ENCODE data around the gene TXNL4A.

Gene TXNL4A

DNA sequence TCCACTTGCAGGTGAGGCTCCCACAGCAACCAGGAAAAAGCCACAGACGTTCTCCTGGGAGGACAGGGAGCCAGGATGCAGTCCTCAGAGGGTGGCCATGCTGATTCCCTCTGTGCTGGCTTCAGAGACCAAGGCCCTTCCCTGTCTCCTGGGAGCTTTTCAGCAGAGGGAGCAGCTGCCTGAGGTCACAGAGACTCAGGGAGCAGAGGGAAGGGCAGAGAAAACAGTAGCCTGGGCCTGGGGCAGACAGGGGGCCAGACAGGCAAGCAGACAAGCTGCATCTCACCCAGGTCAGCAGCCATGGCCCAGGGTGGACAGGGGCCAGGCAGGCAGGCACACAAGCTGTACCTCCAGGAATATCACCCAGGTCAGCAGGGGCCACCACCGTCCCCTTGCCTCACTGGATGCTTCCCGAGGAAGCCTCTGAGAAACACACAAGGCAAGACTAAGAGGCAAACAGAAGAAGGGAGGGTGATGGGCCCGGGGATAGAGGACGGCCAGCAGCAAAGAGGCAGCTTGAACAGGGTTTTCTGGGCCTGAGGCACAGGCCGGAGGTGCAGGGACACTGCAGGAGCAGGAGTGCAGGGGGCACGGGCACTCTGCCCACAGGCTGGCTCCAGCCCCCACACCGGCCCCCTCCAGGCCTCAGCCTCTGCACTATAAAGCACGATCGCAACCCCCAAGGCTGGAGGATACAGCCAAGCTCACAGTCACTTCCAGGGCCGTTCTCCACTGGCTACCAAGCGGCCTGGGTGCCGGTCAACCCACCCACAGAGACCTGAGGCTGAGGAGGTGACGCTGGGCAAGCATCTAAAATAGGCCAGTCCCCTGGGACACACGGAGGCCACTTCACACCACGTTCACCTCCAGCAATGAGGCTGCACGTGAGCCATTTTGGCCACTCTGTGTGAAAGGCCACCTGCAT, 43.0 kb downstream of the TXNL4A start:
- H2BK12ac ChIP-seq (ENCODE audit: low read length in 2 of 2): no peak overlapping the region
- H4K8ac ChIP-seq (ENCODE audit: low read length): no peak overlapping the region
- H3K9me3 ChIP-seq (ENCODE audit: control insufficient read depth, low read length): no peaks in the 10 kb centered on the region
- H3K9ac ChIP-seq (ENCODE audit: low read length): no peak overlapping the region
- H3K14ac ChIP-seq (ENCODE audit: low read length in 2 of 2): no peak overlapping the region
- no peak overlapping the region for H2AFZ ChIP-seq (ENCODE audit: low read depth, low read length)
- H2BK15ac ChIP-seq (ENCODE audit: low read depth, poor library complexity, severe bottlenecking): peak overlapping the region; percentile 68
- H3K36me3 ChIP-seq (ENCODE audit: control insufficient read depth in 1 of 2, insufficient read depth in 2 of 2, low read depth in 1 of 2, low read length in 2 of 2): peaks cover 40 to 54% of the 10 kb centered on the region in 2 experiments
- peaks cover 57% of the 10 kb centered on the region for H3K79me1 ChIP-seq (replicated peaks; ENCODE audit: low read length, poor library complexity, severe bottlenecking)
- H3K27ac ChIP-seq (ENCODE audit: low read length, poor library complexity, severe bottlenecking): no peak overlapping the region
- 91% methylated on average over 17 of the region's 17 CpGs for WGBS
- no peak overlapping the region for H2BK5ac ChIP-seq (ENCODE audit: low read depth, low read length, poor library complexity, severe bottlenecking)
- H2AK5ac ChIP-seq (ENCODE audit: low read length, severe bottlenecking): no peak overlapping the region
- H4K91ac ChIP-seq (ENCODE audit: low read length): peak overlapping the region; percentile 2
- no peak for DNase-seq
- H3K4me3 ChIP-seq (ENCODE audit: insufficient read depth in 1 of 2, low read depth in 1 of 2, low read length in 2 of 2): no peak overlapping the region
- H3K18ac ChIP-seq (ENCODE audit: low read depth in 1 of 2, low read length in 2 of 2): no peak overlapping the region
- H3K4ac ChIP-seq (ENCODE audit: low read depth in 1 of 2, low read length in 2 of 2): no peak overlapping the region
- no peak overlapping the region for H3K4me2 ChIP-seq (ENCODE audit: low read length, poor library complexity, severe bottlenecking)
- H3K4me1 ChIP-seq (ENCODE audit: control insufficient read depth, insufficient read depth, low read depth, low read length): peaks cover 27% of the 10 kb centered on the region
- H3K23ac ChIP-seq (ENCODE audit: low read length in 2 of 2): peak overlapping the region in 1 of 2 experiments; percentile 35
- no peaks in the 10 kb centered on the region for H3K27me3 ChIP-seq (ENCODE audit: control insufficient read depth in 1 of 2, insufficient read depth in 1 of 2, low read length in 2 of 2)
- H2BK120ac ChIP-seq (ENCODE audit: low read depth, low read length): no peak overlapping the region

DNA sequence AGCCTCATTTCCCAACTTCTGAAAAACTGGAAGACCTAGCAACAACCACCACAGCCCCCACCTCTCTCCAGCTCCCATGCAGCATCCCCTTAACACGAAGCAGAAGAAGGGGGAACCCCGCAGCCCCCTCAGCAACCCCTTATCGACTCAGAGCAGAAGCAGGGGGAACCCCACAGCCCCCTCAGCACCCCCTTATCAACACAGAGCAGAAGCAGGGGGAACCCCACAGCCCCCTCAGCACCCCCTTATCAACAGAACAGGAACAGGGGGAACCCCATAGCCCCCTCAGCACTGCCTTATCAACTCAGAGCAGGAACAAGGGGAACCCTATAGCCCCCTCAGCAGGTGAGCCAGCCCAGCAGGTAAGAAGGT, 43.6 kb downstream of the TXNL4A start:
- Histone ChIP-seq H3K4me1 (ENCODE audit: control insufficient read depth, insufficient read depth, low read depth, low read length) (peaks cover 21% of the 10 kb centered on the region), H3K4me3 (ENCODE audit: insufficient read depth in 1 of 2, low read depth in 1 of 2, low read length in 2 of 2) (no peak overlapping the region), H3K14ac (ENCODE audit: low read length in 2 of 2) (no peak overlapping the region), H2AFZ (ENCODE audit: low read depth, low read length) (no peak overlapping the region), H3K23ac (ENCODE audit: low read length in 2 of 2) (no peak overlapping the region), H3K9me3 (ENCODE audit: control insufficient read depth, low read length) (no peaks in the 10 kb centered on the region), H4K8ac (ENCODE audit: low read length) (no peak overlapping the region), H3K18ac (ENCODE audit: low read depth in 1 of 2, low read length in 2 of 2) (no peak overlapping the region), H2BK15ac (ENCODE audit: low read depth, poor library complexity, severe bottlenecking) (peak overlapping the region; percentile 68), H2BK12ac (ENCODE audit: low read length in 2 of 2) (no peak overlapping the region), H3K36me3 (ENCODE audit: control insufficient read depth in 1 of 2, insufficient read depth in 2 of 2, low read depth in 1 of 2, low read length in 2 of 2) (peaks cover 46 to 59% of the 10 kb centered on the region in 2 experiments), H3K4ac (ENCODE audit: low read depth in 1 of 2, low read length in 2 of 2) (no peak overlapping the region), H3K27ac (ENCODE audit: low read length, poor library complexity, severe bottlenecking) (no peak overlapping the region), H3K4me2 (ENCODE audit: low read length, poor library complexity, severe bottlenecking) (no peak overlapping the region), H2AK5ac (ENCODE audit: low read length, severe bottlenecking) (no peak overlapping the region), H3K9ac (ENCODE audit: low read length) (no peak overlapping the region), H3K27me3 (ENCODE audit: control insufficient read depth in 1 of 2, insufficient read depth in 1 of 2, low read length in 2 of 2) (no peaks in the 10 kb centered on the region), H2BK120ac (ENCODE audit: low read depth, low read length) (no peak overlapping the region), H4K91ac (ENCODE audit: low read length) (no peak overlapping the region), H3K79me1 (replicated peaks; ENCODE audit: low read length, poor library complexity, severe bottlenecking) (peaks cover 54% of the 10 kb centered on the region), H2BK5ac (ENCODE audit: low read depth, low read length, poor library complexity, severe bottlenecking) (no peak overlapping the region)
- 83% methylated on average over 1 of the region's 3 CpGs for WGBS
- no peak for DNase-seq

DNA sequence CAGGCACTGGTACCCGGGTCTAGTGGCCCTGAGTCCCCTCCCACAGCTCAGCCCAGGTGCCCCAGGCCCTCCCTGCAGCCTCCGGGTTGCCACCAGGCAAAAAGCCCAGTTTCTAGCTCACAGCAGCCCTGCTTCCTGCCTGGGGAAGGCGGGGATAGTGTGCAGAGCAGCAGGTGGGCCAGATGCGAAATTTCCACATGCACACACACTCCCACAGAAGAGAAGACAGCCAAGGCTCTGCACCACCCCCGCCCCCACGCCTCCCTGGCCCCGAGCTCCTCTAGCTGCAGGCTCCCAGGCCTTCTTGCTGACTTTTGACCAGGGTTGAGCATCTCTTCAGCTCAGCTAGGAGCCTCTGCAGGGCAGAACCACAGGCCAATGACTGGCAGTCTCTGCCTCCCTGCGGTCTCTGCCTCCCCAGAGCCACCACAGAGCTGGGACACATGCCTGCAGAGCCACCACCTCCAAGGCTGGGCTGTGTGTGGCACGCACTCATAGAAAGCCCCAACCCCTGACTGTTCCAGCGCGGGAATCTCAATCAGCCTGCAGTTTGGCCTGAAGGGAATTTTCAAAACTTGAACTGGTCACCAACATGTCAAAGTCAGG, 44.1 kb downstream of the TXNL4A start:
- Histone ChIP-seq H2BK15ac (ENCODE audit: low read depth, poor library complexity, severe bottlenecking) (no peak overlapping the region), H3K14ac (ENCODE audit: low read length in 2 of 2) (no peak overlapping the region), H3K4me1 (ENCODE audit: control insufficient read depth, insufficient read depth, low read depth, low read length) (peaks cover 20% of the 10 kb centered on the region), H3K36me3 (ENCODE audit: control insufficient read depth in 1 of 2, insufficient read depth in 2 of 2, low read depth in 1 of 2, low read length in 2 of 2) (peaks cover 48 to 59% of the 10 kb centered on the region in 2 experiments), H2AK5ac (ENCODE audit: low read length, severe bottlenecking) (no peak overlapping the region), H3K27me3 (ENCODE audit: control insufficient read depth in 1 of 2, insufficient read depth in 1 of 2, low read length in 2 of 2) (no peaks in the 10 kb centered on the region), H2BK5ac (ENCODE audit: low read depth, low read length, poor library complexity, severe bottlenecking) (no peak overlapping the region), H2AFZ (ENCODE audit: low read depth, low read length) (no peak overlapping the region), H3K79me1 (replicated peaks; ENCODE audit: low read length, poor library complexity, severe bottlenecking) (peaks cover 53% of the 10 kb centered on the region), H3K9ac (ENCODE audit: low read length) (no peak overlapping the region), H4K91ac (ENCODE audit: low read length) (no peak overlapping the region), H3K4ac (ENCODE audit: low read depth in 1 of 2, low read length in 2 of 2) (no peak overlapping the region), H3K27ac (ENCODE audit: low read length, poor library complexity, severe bottlenecking) (no peak overlapping the region), H3K23ac (ENCODE audit: low read length in 2 of 2) (no peak overlapping the region), H3K9me3 (ENCODE audit: control insufficient read depth, low read length) (no peaks in the 10 kb centered on the region), H3K4me2 (ENCODE audit: low read length, poor library complexity, severe bottlenecking) (no peak overlapping the region), H2BK120ac (ENCODE audit: low read depth, low read length) (no peak overlapping the region), H3K18ac (ENCODE audit: low read depth in 1 of 2, low read length in 2 of 2) (no peak overlapping the region), H4K8ac (ENCODE audit: low read length) (no peak overlapping the region), H3K4me3 (ENCODE audit: insufficient read depth in 1 of 2, low read depth in 1 of 2, low read length in 2 of 2) (no peak overlapping the region), H2BK12ac (ENCODE audit: low read length in 2 of 2) (no peak overlapping the region)
- DNase-seq: no peak
- WGBS: 85% methylated on average over 11 of the region's 11 CpGs

DNA sequence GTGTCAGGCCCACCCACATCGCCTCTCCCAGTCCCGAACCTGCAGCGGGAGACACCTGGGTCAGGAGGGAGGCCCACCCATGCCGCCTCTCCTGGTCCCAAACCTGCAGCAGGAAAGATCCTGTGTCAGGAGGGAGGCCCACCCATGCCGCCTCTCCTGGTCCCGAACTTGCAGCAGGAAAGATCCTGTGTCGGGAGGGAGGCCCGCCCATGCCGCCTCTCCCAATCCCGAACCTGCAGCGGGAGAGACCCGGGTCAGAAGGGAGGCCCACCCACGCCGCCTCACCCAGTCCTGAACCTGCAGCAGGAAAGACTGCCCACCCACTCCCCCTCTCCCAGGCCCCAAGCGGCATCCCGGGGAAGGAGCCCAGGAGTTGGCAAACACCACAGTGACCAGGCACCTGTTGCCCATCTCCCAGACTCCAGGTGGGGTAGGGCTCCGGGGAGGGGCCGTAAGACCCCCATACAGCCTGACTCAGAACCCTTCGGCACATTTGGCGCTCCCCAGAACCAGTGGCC, 44.7 kb downstream of the TXNL4A start:
- Histone ChIP-seq H2BK5ac (ENCODE audit: low read depth, low read length, poor library complexity, severe bottlenecking) (no peak overlapping the region), H3K9ac (ENCODE audit: low read length) (no peak overlapping the region), H4K8ac (ENCODE audit: low read length) (no peak overlapping the region), H4K91ac (ENCODE audit: low read length) (no peak overlapping the region), H3K14ac (ENCODE audit: low read length in 2 of 2) (no peak overlapping the region), H3K4ac (ENCODE audit: low read depth in 1 of 2, low read length in 2 of 2) (no peak overlapping the region), H3K4me2 (ENCODE audit: low read length, poor library complexity, severe bottlenecking) (no peak overlapping the region), H3K79me1 (replicated peaks; ENCODE audit: low read length, poor library complexity, severe bottlenecking) (peaks cover 48% of the 10 kb centered on the region), H2BK120ac (ENCODE audit: low read depth, low read length) (no peak overlapping the region), H3K4me1 (ENCODE audit: control insufficient read depth, insufficient read depth, low read depth, low read length) (peaks cover 18% of the 10 kb centered on the region), H3K9me3 (ENCODE audit: control insufficient read depth, low read length) (no peaks in the 10 kb centered on the region), H3K23ac (ENCODE audit: low read length in 2 of 2) (no peak overlapping the region), H3K27me3 (ENCODE audit: control insufficient read depth in 1 of 2, insufficient read depth in 1 of 2, low read length in 2 of 2) (no peaks in the 10 kb centered on the region), H3K18ac (ENCODE audit: low read depth in 1 of 2, low read length in 2 of 2) (no peak overlapping the region), H3K4me3 (ENCODE audit: insufficient read depth in 1 of 2, low read depth in 1 of 2, low read length in 2 of 2) (no peak overlapping the region), H2BK15ac (ENCODE audit: low read depth, poor library complexity, severe bottlenecking) (no peak overlapping the region), H2BK12ac (ENCODE audit: low read length in 2 of 2) (no peak overlapping the region), H2AK5ac (ENCODE audit: low read length, severe bottlenecking) (no peak overlapping the region), H3K36me3 (ENCODE audit: control insufficient read depth in 1 of 2, insufficient read depth in 2 of 2, low read depth in 1 of 2, low read length in 2 of 2) (peaks cover 45 to 54% of the 10 kb centered on the region in 2 experiments), H3K27ac (ENCODE audit: low read length, poor library complexity, severe bottlenecking) (no peak overlapping the region), H2AFZ (ENCODE audit: low read depth, low read length) (no peak overlapping the region)
- WGBS: 97% methylated on average over 20 of the region's 20 CpGs
- DNase-seq: no peak

Data from mesenchymal stem cell (in vitro differentiated cells and primary cell).